Left lung (tissue), 10 donors: ENCODE measurements around the gene FBXO31. TPM values are rescaled to one million over a fixed set of nuclear protein-coding genes. Genes with fewer than 3 reads are reported as not detected.

Source experiments
- ATAC-seq: fragments of 200-7000 bp; cut with Tn5 transposase; one replicate; pipeline ENCODE4 v1.9.1; 2020; ENCODE audit warnings: moderate library complexity
- DNase-seq, 4 donors: peaks; one replicate each; pipeline ENCODE4 v3.0.0-alpha.2; 2013 to 2020
- H3K27ac ChIP-seq, 2 donors: fragments of 200-600 bp; sonication (generic) in 1 of 2; one replicate each; pipeline versions ENCODE4 v1.5.0 to v1.8.0; 2020 to 2021
- H3K27me3 ChIP-seq, 2 donors: fragments of 200-600 bp; sonication (generic) in 1 of 2; one replicate each; pipeline versions ENCODE4 v1.5.0 to v1.8.0; 2020 to 2021
- H3K36me3 ChIP-seq, 2 donors: fragments of 200-600 bp; sonication (generic) in 1 of 2; one replicate each; pipeline versions ENCODE4 v1.5.0 to v1.8.0; 2020 to 2021
- H3K4me1 ChIP-seq, 2 donors: fragments of 200-600 bp; one replicate each; pipeline ENCODE4 v1.8.0; 2021
- H3K4me3 ChIP-seq, 2 donors: fragments of 200-600 bp; sonication (generic) in 1 of 2; one replicate each; pipeline versions ENCODE4 v1.5.0 to v1.8.0; 2020 to 2021; ENCODE audit warnings: mild to moderate bottlenecking in 1 of 2
- H3K9me3 ChIP-seq, 2 donors: fragments of 200-600 bp; sonication (generic) in 1 of 2; one replicate each; pipeline versions ENCODE4 v1.5.0 to v1.8.0; 2020 to 2021
- intact Hi-C, 2 donors: fragments of 100-400 bp; cut with DNase I; formaldehyde crosslinking; loops; one replicate each; pipeline versions ENCODE4 v1.11.2 to v1.14.2; 2022
- polyA plus RNA-seq, 6 donors: library from polyadenylated mRNA; unstranded; fragments of 120-200 nt; gene quantifications; one replicate each; pipeline ENCODE4 v1.2.1, GENCODE V29; 2013; ENCODE audit not compliant: insufficient read length in 6 of 6
- total RNA-seq, 2 donors: library from RNA; stranded (reverse); fragmentation: NEBNext Ultra II Directional; extraction: Animal tissue kit (Norgen Biotek cat#: 25700); gene quantifications; one replicate each; pipeline ENCODE4 v1.2.1, GENCODE V29; 2021
- TF ChIP-seq, protein P1 (sequence below), 2 donors: fragments of 200-600 bp; sonication (generic) in 1 of 2; IDR thresholded peaks; one replicate each; pipeline versions ENCODE4 v1.5.0 to v1.8.0; 2021; ENCODE audit warnings: antibody characterized with exemption in 2 of 2
- donor health status: DM: no; HTN: yes; CAD: no.
- donor health status: DM: no; HTN: no; CAD: no.

FBXO31 gene
- total and polyA plus RNA-seq, 8 donors = 21.0 to 25.8 (median 23.0) TPM

DNA sequence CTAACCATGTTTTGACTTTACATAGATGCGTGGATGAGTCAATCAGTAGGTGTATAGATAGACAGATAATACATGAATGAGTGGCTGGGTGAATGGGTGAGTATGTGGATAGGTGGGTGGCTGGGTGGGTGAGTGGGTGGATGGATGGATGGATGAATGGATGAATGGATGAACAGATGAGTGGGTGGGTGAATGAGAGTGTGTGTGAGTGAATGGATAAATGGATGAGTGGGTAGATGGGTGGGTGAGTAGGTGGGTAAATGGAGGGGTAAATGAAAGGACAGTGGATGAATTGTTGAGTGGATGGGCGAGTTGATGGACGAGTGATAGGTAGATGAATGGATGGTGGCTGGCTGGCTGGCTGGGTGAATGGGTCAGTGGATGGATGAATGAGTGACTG lies 89.6 kb downstream of the FBXO31 start:
- Histone ChIP-seq H3K27ac (no peak overlapping the region), H3K4me3 (no peak overlapping the region), H3K4me1 (no peaks in the 10 kb centered on the region), H3K36me3 (no peaks in the 10 kb centered on the region), H3K9me3 (peaks cover 0 to 5% of the 10 kb centered on the region in 2 donors), H3K27me3 (no peaks in the 10 kb centered on the region)
- no peak for ATAC-seq
- TF ChIP-seq, protein P1, sequence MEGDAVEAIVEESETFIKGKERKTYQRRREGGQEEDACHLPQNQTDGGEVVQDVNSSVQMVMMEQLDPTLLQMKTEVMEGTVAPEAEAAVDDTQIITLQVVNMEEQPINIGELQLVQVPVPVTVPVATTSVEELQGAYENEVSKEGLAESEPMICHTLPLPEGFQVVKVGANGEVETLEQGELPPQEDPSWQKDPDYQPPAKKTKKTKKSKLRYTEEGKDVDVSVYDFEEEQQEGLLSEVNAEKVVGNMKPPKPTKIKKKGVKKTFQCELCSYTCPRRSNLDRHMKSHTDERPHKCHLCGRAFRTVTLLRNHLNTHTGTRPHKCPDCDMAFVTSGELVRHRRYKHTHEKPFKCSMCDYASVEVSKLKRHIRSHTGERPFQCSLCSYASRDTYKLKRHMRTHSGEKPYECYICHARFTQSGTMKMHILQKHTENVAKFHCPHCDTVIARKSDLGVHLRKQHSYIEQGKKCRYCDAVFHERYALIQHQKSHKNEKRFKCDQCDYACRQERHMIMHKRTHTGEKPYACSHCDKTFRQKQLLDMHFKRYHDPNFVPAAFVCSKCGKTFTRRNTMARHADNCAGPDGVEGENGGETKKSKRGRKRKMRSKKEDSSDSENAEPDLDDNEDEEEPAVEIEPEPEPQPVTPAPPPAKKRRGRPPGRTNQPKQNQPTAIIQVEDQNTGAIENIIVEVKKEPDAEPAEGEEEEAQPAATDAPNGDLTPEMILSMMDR (IDR thresholded peaks at IDR 0.05) = no peak
- intact Hi-C loops = no loop called here
- no peak for DNase-seq

DNA sequence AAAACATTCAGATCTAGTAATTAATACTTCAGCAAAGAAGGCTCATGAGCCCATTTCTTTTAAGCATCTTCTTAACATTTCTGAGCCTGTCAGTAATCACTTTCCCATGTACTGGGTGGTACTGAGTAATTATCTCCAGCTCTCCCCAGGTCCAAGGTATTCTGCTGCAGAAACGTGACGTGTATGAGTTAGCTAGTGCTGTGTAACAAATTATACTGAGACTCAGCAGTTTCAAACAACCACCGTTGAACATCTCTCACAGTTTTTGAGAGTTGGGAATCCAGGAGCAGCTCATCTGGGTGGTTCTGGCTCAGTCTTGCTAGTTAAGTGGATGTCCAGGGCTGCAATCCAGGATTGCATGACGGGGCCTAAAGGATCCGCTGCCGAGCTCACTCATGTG lies 91.6 kb downstream of the FBXO31 start:
- intact Hi-C loops = no loop called here
- H3K27me3 ChIP-seq = no peaks in the 10 kb centered on the region
- peaks cover 0 to 5% of the 10 kb centered on the region in 2 donors for H3K9me3 ChIP-seq
- H3K4me1 ChIP-seq = no peaks in the 10 kb centered on the region
- no peak overlapping the region for H3K27ac ChIP-seq
- TF ChIP-seq, protein P1 (IDR thresholded peaks at IDR 0.05) = no peak
- ATAC-seq (no peak), DNase-seq (no peak)
- no peaks in the 10 kb centered on the region for H3K36me3 ChIP-seq
- no peak overlapping the region for H3K4me3 ChIP-seq

DNA sequence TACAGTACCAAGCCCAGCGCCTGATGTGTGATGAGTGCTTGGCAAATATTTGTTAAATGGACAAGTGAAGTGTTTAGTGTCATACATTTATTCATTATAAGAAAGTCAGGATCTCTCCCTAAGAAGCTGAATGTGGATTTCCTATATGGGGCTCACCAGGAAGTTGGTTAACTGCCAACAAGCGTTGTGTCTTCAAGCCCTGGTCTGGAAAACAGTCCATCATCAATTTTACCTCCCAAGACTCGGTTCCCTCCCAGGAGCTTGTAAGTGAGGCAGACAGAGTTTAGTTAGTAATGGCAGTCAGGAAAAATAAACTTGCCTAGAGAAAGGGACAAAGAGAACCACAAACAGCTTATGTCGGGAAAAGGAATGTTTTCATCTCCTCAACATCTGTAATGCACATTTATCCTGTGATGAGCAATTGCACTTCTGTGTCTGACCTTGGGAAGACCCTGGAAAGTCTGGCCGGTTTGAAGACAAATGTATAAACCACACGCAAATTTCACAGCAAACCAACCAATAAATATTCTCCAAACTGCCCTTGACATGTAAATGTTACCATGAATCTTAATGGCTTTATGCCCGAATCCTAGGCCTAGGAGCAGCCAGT lies 94.7 kb downstream of the FBXO31 start:
- intact Hi-C loops = no loop called here
- TF ChIP-seq, protein P1 (IDR thresholded peaks at IDR 0.05) = no peak
- no peak overlapping the region for H3K4me3 ChIP-seq

DNA sequence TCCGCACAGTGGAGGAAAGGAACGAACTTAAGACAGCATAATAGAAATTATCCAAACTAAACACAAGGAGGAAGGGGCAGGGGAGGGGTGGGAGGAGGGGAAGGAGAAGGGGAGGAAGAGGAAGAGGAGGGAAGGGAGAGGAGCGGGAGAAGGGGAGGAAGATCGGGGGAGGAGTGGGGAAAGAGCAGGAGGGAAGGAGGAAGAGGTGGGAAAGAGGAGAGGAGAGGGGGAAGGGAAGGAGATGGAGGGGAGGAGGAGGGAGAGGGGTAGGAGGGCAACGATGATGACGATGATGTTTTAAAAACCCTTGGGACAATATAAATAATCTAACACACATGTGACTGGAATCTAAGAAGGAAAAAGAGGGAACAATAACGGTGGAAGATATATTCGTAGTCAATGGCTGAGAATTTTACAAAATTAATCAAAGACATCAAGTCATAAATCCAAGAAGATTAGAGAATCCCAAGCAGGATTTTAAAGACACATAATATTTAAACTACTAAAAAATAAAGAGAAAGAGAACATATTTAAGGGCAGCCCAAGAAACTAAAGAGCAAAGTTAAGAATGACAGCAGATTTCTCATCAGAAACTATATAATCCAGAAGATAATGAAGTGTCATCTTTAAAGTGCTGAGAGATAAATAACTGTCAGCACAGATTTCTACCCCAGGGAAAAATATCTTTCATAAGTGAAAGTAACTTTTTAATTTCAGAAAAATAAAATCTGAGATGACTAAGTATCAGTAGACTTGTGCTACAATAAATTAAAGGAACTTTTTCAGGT lies 96.5 kb downstream of the FBXO31 start:
- H3K4me1 ChIP-seq = no peaks in the 10 kb centered on the region
- ATAC-seq (no peak), DNase-seq (no peak)
- H3K9me3 ChIP-seq = peaks cover 0 to under 1% of the 10 kb centered on the region in 2 donors
- no peaks in the 10 kb centered on the region for H3K27me3 ChIP-seq
- H3K27ac ChIP-seq = no peak overlapping the region
- H3K4me3 ChIP-seq = no peak overlapping the region
- intact Hi-C loops = no loop called here
- no peaks in the 10 kb centered on the region for H3K36me3 ChIP-seq
- TF ChIP-seq, protein P1 (IDR thresholded peaks at IDR 0.05) = no peak

More for the DNA sequence above, 94.7 kb downstream of the FBXO31 start:
- no peak for ATAC-seq
- H3K27ac ChIP-seq = no peak overlapping the region
- no peaks in the 10 kb centered on the region for H3K4me1 ChIP-seq
- H3K36me3 ChIP-seq = no peaks in the 10 kb centered on the region
- no peak for DNase-seq
- H3K27me3 ChIP-seq = no peaks in the 10 kb centered on the region
- H3K9me3 ChIP-seq = peaks cover 0 to 5% of the 10 kb centered on the region in 2 donors

DNA sequence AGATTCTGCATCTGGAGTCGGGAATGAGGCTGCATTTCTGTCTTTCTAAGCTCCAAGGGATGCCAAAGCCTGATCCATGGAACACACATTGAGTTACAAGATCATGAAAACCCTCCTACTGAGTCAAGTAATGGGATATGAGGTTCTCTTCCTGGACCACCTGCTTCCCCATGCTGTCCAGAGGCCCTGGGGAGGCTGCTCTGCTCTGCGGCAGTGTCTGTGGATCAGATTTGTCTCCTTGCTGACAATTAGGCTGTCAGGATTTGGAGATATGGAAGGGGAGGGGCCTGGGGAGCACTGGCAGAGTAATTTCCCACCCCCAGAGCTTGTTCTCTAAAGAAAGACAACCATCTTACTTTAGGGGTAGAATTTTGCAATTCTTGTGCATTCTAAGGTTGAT lies 99.4 kb downstream of the FBXO31 start:
- Histone ChIP-seq H3K9me3 (no peaks in the 10 kb centered on the region), H3K4me3 (no peak overlapping the region), H3K27me3 (no peaks in the 10 kb centered on the region), H3K27ac (no peak overlapping the region), H3K4me1 (no peaks in the 10 kb centered on the region), H3K36me3 (no peaks in the 10 kb centered on the region)
- DNase-seq (no peak), ATAC-seq (no peak)
- TF ChIP-seq, protein P1 (IDR thresholded peaks at IDR 0.05) = no peak
- intact Hi-C loops = no loop called here
